SH-SY5Y (cell line): ENCODE measurements around the gene SF3A2.

Experiments used
- GATA2 ChIP-seq: IDR thresholded peaks from 2 replicates; pipeline ENCODE4 v1.6.1; 2011; ENCODE audit warnings: mild to moderate bottlenecking, low read depth, low read length
- GATA3 ChIP-seq: IDR thresholded peaks from 2 replicates; pipeline ENCODE4 v1.6.1; 2011; ENCODE audit warnings: low read depth, mild to moderate bottlenecking, low read length, moderate library complexity

- TF ChIP-seq GATA2 (no peak), GATA3 (no peak)
These were observed 26.4 kb upstream of the SF3A2 start for GRCh38 chr19:2210206-2210605.
